HepG2 (cell line): Measurements from ENCODE around the gene ZNF678. TPM values are rescaled to one million over a fixed set of nuclear protein-coding genes. Genes with fewer than 3 reads are reported as not detected.

Experiments
- ATAC-seq: fragments of 200-7000 bp; cut with Tn5 transposase; 3 replicates; pipeline ENCODE4 v1.9.1; 2020; ENCODE audit warnings: mild to moderate bottlenecking, moderate library complexity
- BruUV-seq: library from RNA; stranded (reverse); fragments of 400-500 nt; replicated peaks from 2 replicates; lab custom pipeline; 2021; lab: Mats Ljungman, UMichigan
- CTCF ChIA-PET: fragments of 300-600 bp; formaldehyde crosslinking; extraction: SDS; loops from one replicate; lab custom pipeline; 2021; ENCODE audit warnings: low total read pairs, inconsistent platforms, low intra/inter-chr PET ratio; lab: Yijun Ruan, JAX
- POLR2A ChIA-PET: fragments of 350-600 bp; sonication (Branson Sonifier 250); formaldehyde crosslinking; loops from one replicate; lab custom pipeline; 2020; ENCODE audit warnings: antibody characterized with exemption, inconsistent platforms; lab: Yijun Ruan, JAX
- DNase-seq: peaks from one replicate; pipeline ENCODE4 v3.0.0-alpha.2; 2015; ENCODE audit warnings: low spot score
- FAIRE-seq: peaks from 3 replicates; lab custom pipeline; 2011; peaks lifted over from hg19 to GRCh38; lab: Jason Lieb, UNC
- H2AFZ ChIP-seq: one replicate; pipeline ENCODE4 v1.6.1; 2011; ENCODE audit warnings: low read length, inconsistent platforms
- H3K27ac ChIP-seq: fragments of 300-600 bp; 3 replicates; pipeline ENCODE4 v1.8.0; 2011; ENCODE audit warnings: mixed run types, mild to moderate bottlenecking, mixed read lengths, low read length, inconsistent platforms; ENCODE audit not compliant: insufficient read depth; ENCODE audit errors: extremely low read length
- H3K27me3 ChIP-seq, 2 experiments: fragments of 200-600 bp in 1 of 2; 2 replicates in 1 of 2; 3 replicates in 1 of 2; pipeline versions ENCODE4 v1.6.0 to v1.8.0; 2011; ENCODE audit warnings: low read length in 2 of 2, mild to moderate bottlenecking in 2 of 2, moderate library complexity in 2 of 2, inconsistent platforms in 1 of 2; ENCODE audit not compliant: insufficient read depth in 2 of 2, control insufficient read depth in 1 of 2
- H3K36me3 ChIP-seq, 2 experiments: fragments of 200-600 bp in 1 of 2; replicated peaks in 1 of 2; 2 replicates in 1 of 2; 3 replicates in 1 of 2; pipeline versions ENCODE4 v1.5.1 to v1.8.0; 2011; ENCODE audit warnings: low read length in 2 of 2, inconsistent platforms in 1 of 2; ENCODE audit not compliant: insufficient read depth in 2 of 2, control insufficient read depth in 1 of 2
- H3K4me1 ChIP-seq: 2 replicates; pipeline ENCODE4 v1.5.1; 2012; ENCODE audit warnings: low read length, inconsistent platforms; ENCODE audit not compliant: insufficient read depth
- H3K4me2 ChIP-seq: 2 replicates; pipeline ENCODE4 v1.6.0; 2011; ENCODE audit warnings: low read depth, low read length, inconsistent platforms
- H3K4me3 ChIP-seq, 3 experiments: fragments of 200-600 bp in 1 of 3; sonication (generic), shearing (Covaris generic) in 1 of 3; replicated peaks in 1 of 3; 2 replicates each; pipeline ENCODE4 v1.5.1; 2011 to 2016; ENCODE audit warnings: low read length in 3 of 3, inconsistent platforms in 2 of 3, low read depth in 2 of 3, mild to moderate bottlenecking in 2 of 3, control low read depth in 1 of 3, mixed read lengths in 1 of 3; ENCODE audit not compliant: insufficient read depth in 1 of 3
- H3K79me2 ChIP-seq: one replicate; pipeline ENCODE4 v1.6.1; 2011; ENCODE audit warnings: low read length, inconsistent platforms; ENCODE audit not compliant: insufficient read depth
- H3K9ac ChIP-seq: 2 replicates; pipeline ENCODE4 v1.6.0; 2011; ENCODE audit warnings: mild to moderate bottlenecking, low read depth, low read length, inconsistent platforms; ENCODE audit not compliant: insufficient read depth
- H3K9me3 ChIP-seq: 2 replicates; pipeline ENCODE4 v1.5.1; 2012; ENCODE audit warnings: mild to moderate bottlenecking, low read length
- H4K20me1 ChIP-seq: 2 replicates; pipeline ENCODE4 v1.6.0; 2011; ENCODE audit warnings: inconsistent platforms, mild to moderate bottlenecking, low read length, moderate library complexity; ENCODE audit not compliant: insufficient read depth
- AHR ChIP-seq: IDR thresholded peaks from 2 replicates; pipeline ENCODE4 v1.6.1; 2018; ENCODE audit warnings: missing genetic modification reagents, missing compliant biosample characterization
- EP300 ChIP-seq, 3 experiments: sonication (generic) in 1 of 3; formaldehyde crosslinking in 1 of 3; IDR thresholded peaks; 2 replicates each; pipeline versions ENCODE4 v1.5.1 to v1.6.1; 2011 to 2020; ENCODE audit warnings: low read depth in 2 of 3, low read length in 2 of 3, borderline replicate concordance in 1 of 3, improper control_type of control experiment in 1 of 3, mild to moderate bottlenecking in 1 of 3, missing genetic modification reagents in 1 of 3, moderate library complexity in 1 of 3
- HMGA1 ChIP-seq: sonication (generic); formaldehyde crosslinking; conservative IDR thresholded peaks from 2 replicates; pipeline ENCODE4 v1.4.0; 2020; ENCODE audit warnings: missing genetic modification reagents
- HNRNPL ChIP-seq: fragments of 200-400 bp; formaldehyde crosslinking; IDR thresholded peaks from 2 replicates; pipeline ENCODE4 v1.6.1; 2017; ENCODE audit warnings: mild to moderate bottlenecking, low read depth, low read length
- HOXA5 ChIP-seq: sonication (generic); formaldehyde crosslinking; IDR thresholded peaks from 2 replicates; pipeline ENCODE4 v1.4.0; 2020; ENCODE audit warnings: missing genetic modification reagents
- KDM2A ChIP-seq: sonication (generic); formaldehyde crosslinking; IDR thresholded peaks from 2 replicates; pipeline ENCODE4 v1.4.0; 2020; ENCODE audit warnings: low read depth, missing genetic modification reagents, borderline replicate concordance
- SKI ChIP-seq: fragments of 450-650 bp; IDR thresholded peaks from one replicate; pipeline ENCODE4 v1.6.1; 2018; ENCODE audit warnings: mild to moderate bottlenecking; ENCODE audit not compliant: partially characterized antibody
- SRSF1 ChIP-seq: fragments of 200-400 bp; formaldehyde crosslinking; optimal IDR thresholded peaks from 2 replicates; pipeline ENCODE3; 2017; ENCODE audit warnings: mild to moderate bottlenecking, low read depth, low read length, moderate library complexity
- TCF7 ChIP-seq: sonication (generic); IDR thresholded peaks from 2 replicates; pipeline ENCODE4 v1.6.1; 2016; ENCODE audit warnings: antibody characterized with exemption, low read depth
- TEF ChIP-seq: sonication (generic); formaldehyde crosslinking; IDR thresholded peaks from 2 replicates; pipeline ENCODE4 v1.5.0; 2020; ENCODE audit warnings: missing genetic modification reagents
- TMF1 ChIP-seq: sonication (generic); formaldehyde crosslinking; IDR thresholded peaks from 2 replicates; pipeline ENCODE4 v1.8.1; 2022; ENCODE audit warnings: low read depth, missing genetic modification reagents
- ZKSCAN8 ChIP-seq: IDR thresholded peaks from 2 replicates; pipeline ENCODE4 v1.6.1; 2016; ENCODE audit warnings: borderline replicate concordance, missing genetic modification reagents, missing compliant biosample characterization
- ZNF260 ChIP-seq: sonication (generic); formaldehyde crosslinking; IDR thresholded peaks from 2 replicates; pipeline ENCODE4 v1.4.0; 2020; ENCODE audit warnings: missing genetic modification reagents, low read depth, mild to moderate bottlenecking, borderline replicate concordance
- ZNF558 ChIP-seq: sonication (generic); formaldehyde crosslinking; IDR thresholded peaks from 2 replicates; pipeline ENCODE4 v1.9.0; 2022; ENCODE audit warnings: mild to moderate bottlenecking, missing genetic modification reagents, borderline replicate concordance
- ZNF749 ChIP-seq: sonication (generic); formaldehyde crosslinking; IDR thresholded peaks from 2 replicates; pipeline ENCODE4 v1.8.0; 2022; ENCODE audit warnings: mild to moderate bottlenecking, missing genetic modification reagents, moderate library complexity, borderline replicate concordance
- WGBS: methylation state at CpG from one replicate; pipeline ENCODE4 v1.1.6; 2017; ENCODE audit warnings: low lambda C conversion rate; 5-methylcytosine and 5-hydroxymethylcytosine counted together
- in situ Hi-C: cut with HindIII; loops from 2 replicates; pipeline ENCODE4 v1.10.0; 2017; ENCODE audit warnings: low pct_unique_long_range_greater_than_20kb; ENCODE audit not compliant: extremely low pct_ligation_motif_present
- intact Hi-C: fragments of 100-400 bp; cut with micrococcal nuclease; formaldehyde crosslinking; loops from one replicate; pipeline ENCODE4 v1.10.0; 2022; ENCODE audit not compliant: unreplicated experiment
- polyA plus RNA-seq, 8 experiments: library from polyadenylated mRNA; depleted of rRNA in 3 of 8; stranded (reverse) in 7 of 8; unstranded in 1 of 8; fragments of >200 nt; fragmentation: Illumina TruSeq in 4 of 8; extraction: Trizol in 4 of 8; gene quantifications; 2 replicates each; pipeline versions ENCODE4 v1.2.1 to v1.2.3, GENCODE V29; 2011 to 2016; ENCODE audit warnings: low read depth in 4 of 8, missing spikeins in 1 of 8, mixed read lengths in 1 of 8; ENCODE audit not compliant: insufficient read depth in 1 of 8
- total RNA-seq, 5 experiments: library from RNA; depleted of rRNA; stranded (reverse); fragments of >200 nt; fragmentation: Illumina TruSeq; extraction: Trizol; gene quantifications; 2 replicates each; pipeline ENCODE4 v1.2.3, GENCODE V29; 2016; ENCODE audit warnings: low read depth in 1 of 5
- TF ChIP-seq, protein P1 (sequence below): sonication (generic); formaldehyde crosslinking; IDR thresholded peaks from 2 replicates; pipeline ENCODE4 v1.5.0; 2020; ENCODE audit warnings: mild to moderate bottlenecking, missing genetic modification reagents

ZNF678 gene
- total and polyA plus RNA-seq, 2 of the 13 experiments (the other 11 are each of a cell fraction or from before 2014, with no cell fraction given) = 2.0 to 7.6 TPM

DNA sequence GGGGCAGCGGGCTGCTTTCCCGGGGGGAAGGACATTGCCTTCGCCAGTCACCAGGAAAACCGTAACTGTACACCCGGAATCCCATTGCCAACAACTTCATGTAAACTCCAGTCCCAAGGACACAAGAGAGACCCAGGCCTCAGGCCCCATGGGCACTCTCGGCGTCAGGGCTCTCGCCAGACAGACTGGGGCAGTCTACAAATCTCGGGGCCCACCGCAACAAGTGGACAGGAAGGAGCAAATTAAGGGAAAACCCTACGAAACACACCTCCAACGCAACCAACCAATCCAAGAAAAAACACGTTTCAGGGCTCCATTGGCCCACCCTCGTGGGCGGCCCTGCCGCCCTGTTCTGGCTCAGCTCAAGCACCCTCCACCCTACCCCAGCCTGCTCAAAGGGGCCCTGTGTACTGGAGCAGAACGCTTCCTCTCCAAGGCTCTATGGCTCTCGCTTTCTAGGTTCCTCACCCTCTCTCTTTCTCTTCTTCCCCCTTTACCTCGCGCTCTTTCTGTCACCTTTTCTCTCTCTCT, 4.6 kb upstream of the ZNF678 start:
- peaks cover 0 to 4% of the 10 kb centered on the region in 2 experiments; a peak in 1 of 5 replicates for H3K27me3 ChIP-seq
- intact Hi-C loops = no loop called here
- TF ChIP-seq ZKSCAN8 (CRISPR knock-in tag) = no peak
- TF ChIP-seq SKI = no peak
- no peak for TF ChIP-seq HOXA5
- TF ChIP-seq, all 625 proteins: peak for 0
- ATAC-seq (no peak), DNase-seq (no peak), FAIRE-seq (no peak)
- no peaks in the 10 kb centered on the region for H3K36me3 ChIP-seq
- peaks cover under 1% of the 10 kb centered on the region for H3K79me2 ChIP-seq
- POLR2A ChIA-PET = no interaction called here
- H3K27ac ChIP-seq = no peak overlapping the region
- no peak overlapping the region for H2AFZ ChIP-seq
- H4K20me1 ChIP-seq = no peaks in the 10 kb centered on the region
- in situ Hi-C loops = no loop called here
- H3K9me3 ChIP-seq = no peaks in the 10 kb centered on the region; the same call in 1 of the 2 replicates
- no peak overlapping the region for H3K4me3 ChIP-seq
- H3K4me2 ChIP-seq = no peak overlapping the region
- CTCF ChIA-PET = no interaction called here
- BruUV-seq = no TSS peak
- peaks cover 5% of the 10 kb centered on the region; the same call in 1 of the 2 replicates for H3K4me1 ChIP-seq
- H3K9ac ChIP-seq = no peak overlapping the region
- 58% methylated on average over 11 of the region's 20 CpGs for WGBS

DNA sequence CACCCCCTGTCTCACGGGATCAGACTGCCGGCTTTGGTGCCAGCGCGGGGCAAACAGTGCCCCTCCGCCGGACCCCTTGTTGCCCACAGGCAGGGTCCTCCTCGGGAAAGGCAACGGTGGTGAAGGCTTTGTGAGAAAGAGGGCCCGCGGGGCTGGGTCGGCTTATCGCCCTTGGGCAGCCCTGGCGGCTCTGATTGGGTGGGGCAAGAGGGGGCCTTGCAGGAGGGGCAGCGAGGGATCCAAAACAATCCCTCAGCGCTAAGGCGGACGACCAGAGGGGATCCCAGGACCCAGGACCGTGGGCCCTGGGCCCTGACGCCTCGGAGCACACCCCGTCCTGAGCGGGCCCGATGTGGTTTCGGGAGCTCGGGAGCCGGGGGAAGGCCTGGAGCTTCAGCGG, 3.9 kb upstream of the ZNF678 start:
- in situ Hi-C loops = no loop called here
- TF ChIP-seq KDM2A (CRISPR knock-in tag) (no peak), ZNF749 (no peak), TCF7 (no peak), HMGA1 (CRISPR knock-in tag) (no peak), AHR (no peak), HNRNPL (no peak), SRSF1 (no peak), EP300 (IDR thresholded peaks at IDR 0.05; ENCODE audit: low read depth in 2 of 2, low read length in 2 of 2) (no peak), EP300 (CRISPR knock-in tag; IDR thresholded peaks at IDR 0.05; ENCODE audit: borderline replicate concordance) (no peak), TEF (no peak), ZNF260 (no peak), TMF1 (no peak), ZNF558 (CRISPR knock-in tag) (no peak)
- TF ChIP-seq, protein P1, sequence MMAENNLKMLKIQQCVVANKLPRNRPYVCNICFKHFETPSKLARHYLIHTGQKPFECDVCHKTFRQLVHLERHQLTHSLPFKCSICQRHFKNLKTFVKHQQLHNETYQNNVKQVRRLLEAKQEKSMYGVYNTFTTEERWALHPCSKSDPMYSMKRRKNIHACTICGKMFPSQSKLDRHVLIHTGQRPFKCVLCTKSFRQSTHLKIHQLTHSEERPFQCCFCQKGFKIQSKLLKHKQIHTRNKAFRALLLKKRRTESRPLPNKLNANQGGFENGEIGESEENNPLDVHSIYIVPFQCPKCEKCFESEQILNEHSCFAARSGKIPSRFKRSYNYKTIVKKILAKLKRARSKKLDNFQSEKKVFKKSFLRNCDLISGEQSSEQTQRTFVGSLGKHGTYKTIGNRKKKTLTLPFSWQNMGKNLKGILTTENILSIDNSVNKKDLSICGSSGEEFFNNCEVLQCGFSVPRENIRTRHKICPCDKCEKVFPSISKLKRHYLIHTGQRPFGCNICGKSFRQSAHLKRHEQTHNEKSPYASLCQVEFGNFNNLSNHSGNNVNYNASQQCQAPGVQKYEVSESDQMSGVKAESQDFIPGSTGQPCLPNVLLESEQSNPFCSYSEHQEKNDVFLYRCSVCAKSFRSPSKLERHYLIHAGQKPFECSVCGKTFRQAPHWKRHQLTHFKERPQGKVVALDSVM = no peak
- TF ChIP-seq, all 625 proteins: peak for 0
- ChIA-PET CTCF (no interaction called here), POLR2A (no interaction called here)
- no peaks in the 10 kb centered on the region for H3K36me3 ChIP-seq
- H2AFZ ChIP-seq = no peak overlapping the region
- no TSS peak for BruUV-seq
- no peak overlapping the region for H3K27ac ChIP-seq
- H3K4me1 ChIP-seq = peaks cover 9% of the 10 kb centered on the region
- 58% methylated on average over 17 of the region's 27 CpGs for WGBS
- H4K20me1 ChIP-seq = no peaks in the 10 kb centered on the region
- no peaks in the 10 kb centered on the region; the same call in 1 of the 2 replicates for H3K9me3 ChIP-seq
- intact Hi-C loops = no loop called here
- H3K9ac ChIP-seq = no peak overlapping the region
- peaks cover 0 to 4% of the 10 kb centered on the region in 2 experiments; a peak in 1 of 5 replicates for H3K27me3 ChIP-seq
- peaks cover 6% of the 10 kb centered on the region for H3K79me2 ChIP-seq
- no peak overlapping the region for H3K4me3 ChIP-seq
- DNase-seq = no peak
- no peak for ATAC-seq
- FAIRE-seq = no peak
- H3K4me2 ChIP-seq = no peak overlapping the region
